ENCODE measurements around the gene PDE4A. TPM values are rescaled to one million over a fixed set of nuclear protein-coding genes. Genes with fewer than 3 reads are reported as not detected.
"Not testable (repeated sequence)": the region's sequence is repeated elsewhere in the genome, so short reads cannot be mapped to it uniquely, and the experiment has no call there.

The PDE4A gene
- total RNA-seq, 8 experiments from 2014 or later = 0.88 to 7.8 (median 2.8) TPM

GRCh38 chr19:10390652-10391286, 29.6 kb upstream of the PDE4A start:
- Histone ChIP-seq H3K27ac (no peak overlapping the region), H3K4me3 (no peak overlapping the region), H3K4me1 (replicated peaks in 1 of 2) (no peaks in the 10 kb centered on the region)
- WGBS, 10 experiments = 20 to 72% (median 49%) methylated on average over 1 to 8 of the region's 9 CpGs; no CpG with 5 or more reads in 6 of the 10 experiments
- in situ Hi-C loops (cut with MboI; ENCODE audit: low pct_unique_long_range_greater_than_20kb in 2 of 9, low sequenced_read_pairs in 9 of 9, unreplicated experiment in 9 of 9) = loop anchor here in 2 of 9 experiments (25.0 kb wide), 2 partner anchors 128 to 453 kb away; partner anchors contain the start of genes ICAM1 (in 1 of the 2), MRPL4 (in 1 of the 2) and OLFM2 (in 1 of the 2)
- ATAC-seq (replicated peaks in 6 of 8) = peak; percentile 13 to 63 (median 50)

GRCh38 chr19:10392120-10392519, 28.2 kb upstream of the PDE4A start:
- H3K4me1 ChIP-seq (replicated peaks in 1 of 2) = no peaks in the 10 kb centered on the region
- H3K27ac ChIP-seq = no peak overlapping the region
- no peak overlapping the region for H3K4me3 ChIP-seq
- ATAC-seq (replicated peaks in 6 of 8) = no peak
- in situ Hi-C loops (cut with MboI; ENCODE audit: low pct_unique_long_range_greater_than_20kb in 2 of 9, low sequenced_read_pairs in 9 of 9, unreplicated experiment in 9 of 9) = loop anchor here in 2 of 9 experiments (25.0 kb wide), 2 partner anchors 130 to 455 kb away; partner anchors contain the start of genes ICAM1 (in 1 of the 2), MRPL4 (in 1 of the 2) and OLFM2 (in 1 of the 2)
- 57 to 100% (median 83%) methylated on average over 1 to 6 of the region's 6 CpGs; no CpG with 5 or more reads in 2 of the 10 experiments for whole genome bisulfite sequencing, 10 experiments

GRCh38 chr19:10393137-10393536, 27.2 kb upstream of the PDE4A start:
- Histone ChIP-seq H3K4me3 (no peak overlapping the region), H3K27ac (no peak overlapping the region), H3K4me1 (replicated peaks in 1 of 2) (no peaks in the 10 kb centered on the region)
- 100% methylated on average over 1 to 3 of the region's 24 CpGs; no CpG with 5 or more reads in 8 of the 10 experiments for WGBS, 10 experiments
- in situ Hi-C loops (cut with MboI; ENCODE audit: low pct_unique_long_range_greater_than_20kb in 2 of 9, low sequenced_read_pairs in 9 of 9, unreplicated experiment in 9 of 9) = loop anchor here in 2 of 9 experiments (25.0 kb wide), 2 partner anchors 131 to 456 kb away; partner anchors contain the start of genes ICAM1 (in 1 of the 2), MRPL4 (in 1 of the 2) and OLFM2 (in 1 of the 2)
- no peak for ATAC-seq (replicated peaks in 6 of 8)

- H3K4me1 ChIP-seq (replicated peaks in 1 of 2) = no peaks in the 10 kb centered on the region
- no peak for ATAC-seq (replicated peaks in 6 of 8)
- WGBS, 10 experiments = 75 to 100% (median 96%) methylated on average over 1 to 9 of the region's 12 CpGs; no CpG with 5 or more reads in 5 of the 10 experiments
- H3K4me3 ChIP-seq = no peak overlapping the region
- H3K27ac ChIP-seq = no peak overlapping the region
- in situ Hi-C loops (cut with MboI; ENCODE audit: low pct_unique_long_range_greater_than_20kb in 2 of 9, low sequenced_read_pairs in 9 of 9, unreplicated experiment in 9 of 9) = loop anchor here in 2 of 9 experiments (25.0 kb wide), 2 partner anchors 133 to 458 kb away; partner anchors contain the start of genes ICAM1 (in 1 of the 2), MRPL4 (in 1 of the 2) and OLFM2 (in 1 of the 2)
These were observed 25.3 kb upstream of the PDE4A start for GRCh38 chr19:10395003-10395402.

GRCh38 chr19:10395436-10395835, 24.9 kb upstream of the PDE4A start:
- H3K4me3 ChIP-seq = no peak overlapping the region
- H3K4me1 ChIP-seq (replicated peaks in 1 of 2) = no peaks in the 10 kb centered on the region
- WGBS, 10 experiments = 83% methylated on average over 1 of the region's 26 CpGs; no CpG with 5 or more reads in 9 of the 10 experiments
- ATAC-seq (replicated peaks in 6 of 8) = no peak
- in situ Hi-C loops (cut with MboI; ENCODE audit: low pct_unique_long_range_greater_than_20kb in 2 of 9, low sequenced_read_pairs in 9 of 9, unreplicated experiment in 9 of 9) = loop anchor here in 2 of 9 experiments (25.0 kb wide), 2 partner anchors 133 to 458 kb away; partner anchors contain the start of genes ICAM1 (in 1 of the 2), MRPL4 (in 1 of the 2) and OLFM2 (in 1 of the 2)
- H3K27ac ChIP-seq = no peak overlapping the region

- WGBS, 10 experiments = 60 to 90% (median 87%) methylated on average over 1 to 9 of the region's 24 CpGs; no CpG with 5 or more reads in 7 of the 10 experiments
- peak in 2 of 8 experiments; percentile 5 to 54 for ATAC-seq (replicated peaks in 6 of 8)
- Histone ChIP-seq H3K4me3 (no peak overlapping the region), H3K27ac (no peak overlapping the region), H3K4me1 (replicated peaks in 1 of 2) (no peaks in the 10 kb centered on the region)
- in situ Hi-C loops (cut with MboI; ENCODE audit: low pct_unique_long_range_greater_than_20kb in 2 of 9, low sequenced_read_pairs in 9 of 9, unreplicated experiment in 9 of 9) = loop anchor here in 2 of 9 experiments (25.0 kb wide), 2 partner anchors 134 to 459 kb away; partner anchors contain the start of genes ICAM1 (in 1 of the 2), MRPL4 (in 1 of the 2) and OLFM2 (in 1 of the 2)
These were observed 24.4 kb upstream of the PDE4A start for GRCh38 chr19:10395917-10396316.

GRCh38 chr19:10398819-10399218, 21.5 kb upstream of the PDE4A start:
- 60 to 100% (median 96%) methylated on average over 1 to 2 of the region's 9 CpGs; no CpG with 5 or more reads in 6 of the 10 experiments for WGBS, 10 experiments
- Histone ChIP-seq H3K4me1 (replicated peaks in 1 of 2) (peaks cover 5 to 7% of the 10 kb centered on the region in 2 donors), H3K4me3 (no peak overlapping the region), H3K27ac (no peak overlapping the region)
- no peak for ATAC-seq (replicated peaks in 6 of 8)
- in situ Hi-C loops (cut with MboI; ENCODE audit: low pct_unique_long_range_greater_than_20kb in 2 of 9, low sequenced_read_pairs in 9 of 9, unreplicated experiment in 9 of 9) = loop anchor here in 2 of 9 experiments (25.0 kb wide), 2 partner anchors 137 to 462 kb away; partner anchors contain the start of genes ICAM1 (in 1 of the 2), MRPL4 (in 1 of the 2) and OLFM2 (in 1 of the 2)

- in situ Hi-C loops (cut with MboI; ENCODE audit: low pct_unique_long_range_greater_than_20kb in 2 of 9, low sequenced_read_pairs in 9 of 9, unreplicated experiment in 9 of 9) = loop anchor here in 2 of 9 experiments (25.0 kb wide), 2 partner anchors 137 to 462 kb away; partner anchors contain the start of genes ICAM1 (in 1 of the 2), MRPL4 (in 1 of the 2) and OLFM2 (in 1 of the 2)
- H3K4me1 ChIP-seq (replicated peaks in 1 of 2); ATAC-seq (replicated peaks in 6 of 8); H3K4me3 ChIP-seq; H3K27ac ChIP-seq: not testable (repeated sequence)
- 50 to 100% (median 97%) methylated on average over 1 to 6 of the region's 8 CpGs; no CpG with 5 or more reads in 3 of the 10 experiments for WGBS, 10 experiments
These were observed 21.0 kb upstream of the PDE4A start for GRCh38 chr19:10399340-10399739.

GRCh38 chr19:10399878-10400277, 20.5 kb upstream of the PDE4A start:
- ATAC-seq (replicated peaks in 6 of 8) = no peak
- Histone ChIP-seq H3K27ac (no peak overlapping the region), H3K4me3 (no peak overlapping the region), H3K4me1 (replicated peaks in 1 of 2) (peaks cover 5 to 7% of the 10 kb centered on the region in 2 donors)
- in situ Hi-C loops (cut with MboI; ENCODE audit: low pct_unique_long_range_greater_than_20kb in 2 of 9, low sequenced_read_pairs in 9 of 9, unreplicated experiment in 9 of 9) = loop anchor here in 2 of 9 experiments (25.0 kb wide), 2 partner anchors 138 to 463 kb away; partner anchors contain the start of genes ICAM1 (in 1 of the 2), MRPL4 (in 1 of the 2) and OLFM2 (in 1 of the 2)
- WGBS, 10 experiments = 63 to 100% methylated on average over 2 to 4 of the region's 8 CpGs; no CpG with 5 or more reads in 8 of the 10 experiments

- peak in 1 of 8 experiments; percentile 1 for ATAC-seq (replicated peaks in 6 of 8)
- 0 to 10% (median 0%) methylated on average over 2 to 9 of the region's 15 CpGs; no CpG with 5 or more reads in 6 of the 10 experiments for WGBS, 10 experiments
- Histone ChIP-seq H3K4me1 (replicated peaks in 1 of 2) (peaks cover 5 to 12% of the 10 kb centered on the region in 2 donors), H3K27ac (peak overlapping the region; percentile 76 to 84), H3K4me3 (peak overlapping the region; percentile 77 to 99 (median 94))
- in situ Hi-C loops (cut with MboI; ENCODE audit: low pct_unique_long_range_greater_than_20kb in 2 of 9, low sequenced_read_pairs in 9 of 9, unreplicated experiment in 9 of 9) = no loop called here
These were observed 17.8 kb upstream of the PDE4A start for GRCh38 chr19:10402441-10403038.

- in situ Hi-C loops (cut with MboI; ENCODE audit: low pct_unique_long_range_greater_than_20kb in 2 of 9, low sequenced_read_pairs in 9 of 9, unreplicated experiment in 9 of 9) = no loop called here
- Histone ChIP-seq H3K4me1 (replicated peaks in 1 of 2) (peaks cover 5 to 12% of the 10 kb centered on the region in 2 donors), H3K4me3 (peak within 1 kb of the TSS; percentile 77 to 99 (median 94)), H3K27ac (peak within 1 kb of the TSS; percentile 77 to 84)
- ATAC-seq (replicated peaks in 6 of 8) = peak; percentile 69 to 87 (median 76)
- 0 to 19% (median 0%) methylated on average over 2 to 20 of the region's 69 CpGs; no CpG with 5 or more reads in 5 of the 10 experiments for WGBS, 10 experiments
These were observed 17.0 kb upstream of the PDE4A start, which contains the start of gene CDC37 for GRCh38 chr19:10403137-10404021. Gene CDC37 (minus strand): TSS chr19:10403542. CDS start chr19:10403479, 63 bp downstream.

Measured in motor neuron (in vitro differentiated cells).